SK-N-SH (cell line): Measurements from ENCODE around the gene IFT25.

Experiments used
- CTCF ChIP-seq: fragments of 200-600 bp; sonication (generic); IDR thresholded peaks from 2 replicates; pipeline ENCODE4 v1.6.1; 2017; ENCODE audit warnings: antibody characterized with exemption, mild to moderate bottlenecking, moderate library complexity
- EP300 ChIP-seq, 2 experiments: IDR thresholded peaks; 2 replicates each; pipeline versions ENCODE4 v1.4.0 to v1.6.1; 2012; ENCODE audit warnings: borderline replicate concordance in 1 of 2, low read depth in 1 of 2, low read length in 1 of 2
- FOSL2 ChIP-seq: IDR thresholded peaks from 2 replicates; pipeline ENCODE4 v1.4.0; 2012; ENCODE audit warnings: low read depth, mild to moderate bottlenecking, moderate library complexity, borderline replicate concordance
- JUND ChIP-seq: IDR thresholded peaks from 2 replicates; pipeline ENCODE4 v1.4.0; 2012
- MAX ChIP-seq: IDR thresholded peaks from 2 replicates; pipeline ENCODE4 v1.4.0; 2012; ENCODE audit warnings: low read depth
- MXI1 ChIP-seq: IDR thresholded peaks from 2 replicates; pipeline ENCODE4 v1.6.1; 2012; ENCODE audit warnings: mild to moderate bottlenecking, low read depth, low read length, improper control_type of control experiment
- NFIC ChIP-seq: IDR thresholded peaks from 2 replicates; pipeline ENCODE4 v1.4.0; 2012; ENCODE audit warnings: borderline replicate concordance
- NRF1 ChIP-seq: IDR thresholded peaks from 2 replicates; pipeline ENCODE4 v1.6.1; 2012; ENCODE audit warnings: low read depth, mild to moderate bottlenecking, low read length
- POLR2AphosphoS5 ChIP-seq: IDR thresholded peaks from 2 replicates; pipeline ENCODE4 v1.6.1; 2012; ENCODE audit warnings: low read depth, low read length
- RAD21 ChIP-seq: IDR thresholded peaks from 2 replicates; pipeline ENCODE4 v1.6.1; 2012; ENCODE audit warnings: mild to moderate bottlenecking, low read length
- TEAD4 ChIP-seq: IDR thresholded peaks from 2 replicates; pipeline ENCODE4 v1.4.0; 2012; ENCODE audit warnings: mild to moderate bottlenecking, borderline replicate concordance; ENCODE audit not compliant: insufficient read depth
- USF1 ChIP-seq: IDR thresholded peaks from 2 replicates; pipeline ENCODE4 v1.4.0; 2012; ENCODE audit warnings: low read depth, borderline replicate concordance
- TF ChIP-seq, protein P1 (sequence below): IDR thresholded peaks from 2 replicates; pipeline ENCODE4 v1.4.0; 2012; ENCODE audit warnings: low read depth, borderline replicate concordance

DNA sequence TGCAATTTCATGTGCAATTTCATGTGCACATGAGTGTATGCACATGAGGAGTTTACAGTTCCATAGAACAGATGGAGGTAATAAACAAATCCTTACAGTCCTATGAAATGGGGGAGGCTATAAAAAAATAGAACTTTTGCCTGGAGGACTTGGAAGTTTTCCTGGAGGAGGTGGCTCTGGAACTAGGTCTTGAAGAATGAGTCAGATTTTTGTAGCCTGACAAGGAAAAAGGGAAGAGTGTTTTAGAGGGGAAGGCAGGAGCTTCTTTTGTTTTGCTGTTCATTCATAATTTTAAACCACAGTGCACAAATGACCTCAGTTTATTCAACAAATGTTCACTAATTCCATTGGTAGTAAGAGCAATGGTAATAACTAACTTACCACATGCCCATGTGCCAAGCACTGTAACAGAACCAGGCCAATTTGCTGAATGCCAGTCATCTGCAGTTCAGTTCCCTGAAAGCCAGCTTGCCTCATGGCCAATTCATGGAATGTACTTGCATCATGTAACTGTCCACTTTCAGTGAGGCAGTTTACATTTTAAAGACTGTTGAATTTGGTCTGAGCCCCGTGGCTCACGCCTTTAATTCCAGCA, 48.8 kb downstream of the IFT25 start:
- TF ChIP-seq CTCF (no peak), NFIC (no peak), MAX (no peak), JUND (peak; percentile 34; the same call in 1 of the 2 replicates), USF1 (no peak), MXI1 (no peak), TEAD4 (no peak), FOSL2 (peak; percentile 41; the same call in 1 of the 2 replicates), POLR2AphosphoS5 (no peak), NRF1 (no peak), EP300 (IDR thresholded peaks at IDR 0.05; ENCODE audit: borderline replicate concordance in 1 of 2, low read depth in 1 of 2, low read length in 1 of 2) (no peak), RAD21 (no peak)
- TF ChIP-seq, protein P1, sequence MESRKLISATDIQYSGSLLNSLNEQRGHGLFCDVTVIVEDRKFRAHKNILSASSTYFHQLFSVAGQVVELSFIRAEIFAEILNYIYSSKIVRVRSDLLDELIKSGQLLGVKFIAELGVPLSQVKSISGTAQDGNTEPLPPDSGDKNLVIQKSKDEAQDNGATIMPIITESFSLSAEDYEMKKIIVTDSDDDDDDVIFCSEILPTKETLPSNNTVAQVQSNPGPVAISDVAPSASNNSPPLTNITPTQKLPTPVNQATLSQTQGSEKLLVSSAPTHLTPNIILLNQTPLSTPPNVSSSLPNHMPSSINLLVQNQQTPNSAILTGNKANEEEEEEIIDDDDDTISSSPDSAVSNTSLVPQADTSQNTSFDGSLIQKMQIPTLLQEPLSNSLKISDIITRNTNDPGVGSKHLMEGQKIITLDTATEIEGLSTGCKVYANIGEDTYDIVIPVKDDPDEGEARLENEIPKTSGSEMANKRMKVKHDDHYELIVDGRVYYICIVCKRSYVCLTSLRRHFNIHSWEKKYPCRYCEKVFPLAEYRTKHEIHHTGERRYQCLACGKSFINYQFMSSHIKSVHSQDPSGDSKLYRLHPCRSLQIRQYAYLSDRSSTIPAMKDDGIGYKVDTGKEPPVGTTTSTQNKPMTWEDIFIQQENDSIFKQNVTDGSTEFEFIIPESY: no peak
